Endothelial cell of umbilical vein (primary cell): Measurements from ENCODE around the gene GPR180. TPM values are rescaled to one million over a fixed set of nuclear protein-coding genes. Genes with fewer than 3 reads are reported as not detected.

Experiments used
- BruUV-seq: library from RNA; stranded (reverse); fragments of 400-500 nt; replicated peaks from 2 replicates; lab custom pipeline; 2021; lab: Mats Ljungman, UMichigan
- CTCF ChIA-PET: fragments of 300-600, 350-600 bp; sonication (Branson Sonifier 250); formaldehyde crosslinking; loops from one replicate; lab custom pipeline; 2021; ENCODE audit warnings: antibody characterized with exemption, inconsistent platforms; lab: Charles Lee
- POLR2A ChIA-PET: fragments of 300-600, 350-600 bp; sonication (Branson Sonifier 250); formaldehyde crosslinking; loops from one replicate; lab custom pipeline; 2021; ENCODE audit warnings: antibody characterized with exemption, inconsistent platforms; lab: Charles Lee
- DNase-seq: peaks from one replicate; pipeline ENCODE4 v3.0.0-alpha.2; 2011; ENCODE audit warnings: low read depth, low spot score
- FAIRE-seq: peaks from 2 replicates; lab custom pipeline; 2011; peaks lifted over from hg19 to GRCh38; lab: Jason Lieb, UNC
- H2AFZ ChIP-seq: 2 replicates; pipeline ENCODE4 v1.6.0; 2012; ENCODE audit warnings: low read depth, low read length, control low read depth, inconsistent platforms
- H3K27ac ChIP-seq: 2 replicates; pipeline ENCODE4 v1.5.1; 2011; ENCODE audit warnings: low read depth, mild to moderate bottlenecking, control low read depth, low read length, moderate library complexity; ENCODE audit not compliant: insufficient read depth
- H3K27me3 ChIP-seq, 2 experiments: 2 replicates each; pipeline versions ENCODE4 v1.6.0 to v1.6.1; 2011; ENCODE audit warnings: low read length in 2 of 2, mixed read lengths in 1 of 2; ENCODE audit not compliant: control insufficient read depth in 2 of 2, insufficient read depth in 2 of 2
- H3K36me3 ChIP-seq, 2 experiments: 2 replicates in 1 of 2; 3 replicates in 1 of 2; pipeline ENCODE4 v1.5.1; 2011; ENCODE audit warnings: low read length in 2 of 2, mild to moderate bottlenecking in 1 of 2, moderate library complexity in 1 of 2; ENCODE audit not compliant: control insufficient read depth in 2 of 2, insufficient read depth in 2 of 2; ENCODE audit errors: extremely low read depth in 1 of 2
- H3K4me1 ChIP-seq: 3 replicates; pipeline ENCODE4 v1.5.1; 2011; ENCODE audit warnings: mild to moderate bottlenecking, low read length; ENCODE audit not compliant: control insufficient read depth, insufficient read depth; ENCODE audit errors: extremely low read depth
- H3K4me2 ChIP-seq: 2 replicates; pipeline ENCODE4 v1.6.1; 2011; ENCODE audit warnings: low read length, control low read depth, mixed read lengths; ENCODE audit not compliant: insufficient read depth
- H3K4me3 ChIP-seq, 3 experiments: fragments of 200-600 bp in 1 of 3; sonication (generic), shearing (Covaris generic) in 1 of 3; replicated peaks in 1 of 3; 2 replicates each; pipeline ENCODE4 v1.5.1; 2011 to 2016; ENCODE audit warnings: control low read depth in 3 of 3, low read length in 3 of 3, mild to moderate bottlenecking in 2 of 3, inconsistent platforms in 1 of 3, low read depth in 1 of 3, moderate library complexity in 1 of 3; ENCODE audit not compliant: insufficient read depth in 1 of 3
- H3K79me2 ChIP-seq: 2 replicates; pipeline ENCODE4 v1.6.0; 2012; ENCODE audit warnings: low read length, inconsistent platforms; ENCODE audit not compliant: control insufficient read depth, insufficient read depth
- H3K9ac ChIP-seq: replicated peaks from 2 replicates; pipeline ENCODE3; 2011; ENCODE audit warnings: low read length, control low read depth; ENCODE audit not compliant: insufficient read depth; ENCODE audit errors: extremely low read depth
- H3K9me1 ChIP-seq: replicated peaks from 3 replicates; pipeline ENCODE4 v1.6.0; 2011; ENCODE audit warnings: mild to moderate bottlenecking, low read length; ENCODE audit not compliant: control insufficient read depth, insufficient read depth; ENCODE audit errors: extremely low read depth
- H3K9me3 ChIP-seq: replicated peaks from 2 replicates; pipeline ENCODE4 v1.5.1; 2012; ENCODE audit warnings: low read length, inconsistent platforms; ENCODE audit not compliant: control insufficient read depth, insufficient read depth
- H4K20me1 ChIP-seq: replicated peaks from 2 replicates; pipeline ENCODE3; 2011; ENCODE audit warnings: mild to moderate bottlenecking, low read length; ENCODE audit not compliant: control insufficient read depth, insufficient read depth; ENCODE audit errors: extremely low read depth
- FOS ChIP-seq: IDR thresholded peaks from 2 replicates; pipeline ENCODE4 v1.6.1; 2011; ENCODE audit warnings: mild to moderate bottlenecking, low read length, moderate library complexity, borderline replicate concordance; ENCODE audit not compliant: insufficient read depth
- GATA2 ChIP-seq: IDR thresholded peaks from 2 replicates; pipeline ENCODE4 v1.7.0; 2011; ENCODE audit warnings: low read depth, mild to moderate bottlenecking, moderate library complexity, mixed read lengths, low read length; ENCODE audit not compliant: insufficient read length, insufficient read depth
- JUN ChIP-seq: IDR thresholded peaks from 2 replicates; pipeline ENCODE4 v1.6.1; 2011; ENCODE audit warnings: borderline replicate concordance, low read depth; ENCODE audit not compliant: insufficient read length, insufficient read depth
- POLR2A ChIP-seq: IDR thresholded peaks from 2 replicates; pipeline ENCODE4 v1.6.1; 2012; ENCODE audit warnings: low read depth, mild to moderate bottlenecking, control low read depth, low read length
- POLR2AphosphoS5 ChIP-seq: IDR thresholded peaks from 2 replicates; pipeline ENCODE4 v1.6.1; 2012; ENCODE audit warnings: low read depth, mild to moderate bottlenecking, control low read depth, low read length, moderate library complexity; ENCODE audit not compliant: insufficient read depth
- dilution Hi-C: fragments of 300-500 bp; cut with MboI; formaldehyde crosslinking; loops from one replicate; pipeline ENCODE4 v1.15.0; 2019; ENCODE audit warnings: low sequenced_read_pairs; ENCODE audit not compliant: extremely low pct_ligation_motif_present
- intact Hi-C: fragments of 100-400 bp; cut with micrococcal nuclease; formaldehyde crosslinking; loops from one replicate; pipeline ENCODE4 v1.10.0; 2022
- polyA plus RNA-seq, 4 experiments: library from polyadenylated mRNA; depleted of rRNA in 3 of 4; stranded (reverse) in 3 of 4; unstranded in 1 of 4; fragments of >200 nt; gene quantifications; 2 replicates each; pipeline versions ENCODE4 v1.2.1 to v1.2.3, GENCODE V29; 2011 to 2012; ENCODE audit warnings: missing spikeins in 1 of 4
- total RNA-seq: library from RNA; stranded (reverse); gene quantifications from 2 replicates; pipeline ENCODE4 v1.2.3, GENCODE V29; 2021
- TF ChIP-seq, protein P1 (sequence below), 2 donors: IDR thresholded peaks; 1 replicate in 1 of 2; 2 replicates in 1 of 2; pipeline ENCODE4 v1.5.1; 2011; ENCODE audit warnings: low read length in 2 of 2, mild to moderate bottlenecking in 2 of 2, moderate library complexity in 2 of 2, control low read depth in 1 of 2, inconsistent platforms in 1 of 2, low read depth in 1 of 2; ENCODE audit not compliant: insufficient read depth in 1 of 2; ENCODE audit errors: extremely low read depth in 1 of 2
- TF ChIP-seq, protein P2 (sequence below): IDR thresholded peaks from 2 replicates; pipeline ENCODE4 v1.6.1; 2011; ENCODE audit not compliant: insufficient read depth, insufficient read length

GPR180 gene
- total and polyA plus RNA-seq, 2 donors (not counting 3 experiments of a cell fraction or from before 2014, with no cell fraction given), result 3.1 to 8.3 TPM

GRCh38 chr13:94662274-94662945 lies 60.8 kb downstream of the GPR180 start:
- Histone ChIP-seq H4K20me1 (no peaks in the 10 kb centered on the region), H3K4me2 (no peak overlapping the region), H3K36me3 (no peaks in the 10 kb centered on the region), H3K4me3 (no peak overlapping the region), H3K79me2 (no peaks in the 10 kb centered on the region), H3K9me1 (no peaks in the 10 kb centered on the region), H3K27me3 (peaks cover 0 to 3% of the 10 kb centered on the region in 2 experiments), H3K9me3 (no peaks in the 10 kb centered on the region), H3K4me1 (peaks cover 21% of the 10 kb centered on the region), H3K27ac (no peak overlapping the region), H3K9ac (no peak overlapping the region), H2AFZ (no peak overlapping the region)
- BruUV-seq, result no TSS peak
- ChIA-PET POLR2A (no interaction called here), CTCF (interaction anchor here (3.2 kb wide), 1 partner anchor 11 kb away, joined by 37 read pairs; no protein-coding TSS in a partner anchor)
- DNase-seq (no peak), FAIRE-seq (no peak)
- intact Hi-C loops, result no loop called here
- dilution Hi-C loops, result no loop called here
- TF ChIP-seq FOS (no peak), GATA2 (no peak), POLR2A (no peak), JUN (no peak), POLR2AphosphoS5 (no peak)
- TF ChIP-seq, protein P1, sequence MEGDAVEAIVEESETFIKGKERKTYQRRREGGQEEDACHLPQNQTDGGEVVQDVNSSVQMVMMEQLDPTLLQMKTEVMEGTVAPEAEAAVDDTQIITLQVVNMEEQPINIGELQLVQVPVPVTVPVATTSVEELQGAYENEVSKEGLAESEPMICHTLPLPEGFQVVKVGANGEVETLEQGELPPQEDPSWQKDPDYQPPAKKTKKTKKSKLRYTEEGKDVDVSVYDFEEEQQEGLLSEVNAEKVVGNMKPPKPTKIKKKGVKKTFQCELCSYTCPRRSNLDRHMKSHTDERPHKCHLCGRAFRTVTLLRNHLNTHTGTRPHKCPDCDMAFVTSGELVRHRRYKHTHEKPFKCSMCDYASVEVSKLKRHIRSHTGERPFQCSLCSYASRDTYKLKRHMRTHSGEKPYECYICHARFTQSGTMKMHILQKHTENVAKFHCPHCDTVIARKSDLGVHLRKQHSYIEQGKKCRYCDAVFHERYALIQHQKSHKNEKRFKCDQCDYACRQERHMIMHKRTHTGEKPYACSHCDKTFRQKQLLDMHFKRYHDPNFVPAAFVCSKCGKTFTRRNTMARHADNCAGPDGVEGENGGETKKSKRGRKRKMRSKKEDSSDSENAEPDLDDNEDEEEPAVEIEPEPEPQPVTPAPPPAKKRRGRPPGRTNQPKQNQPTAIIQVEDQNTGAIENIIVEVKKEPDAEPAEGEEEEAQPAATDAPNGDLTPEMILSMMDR (IDR thresholded peaks at IDR 0.05; ENCODE audit: extremely low read depth in 1 of 2, insufficient read depth in 1 of 2, low read depth in 1 of 2, low read length in 2 of 2), result no peak
- TF ChIP-seq, protein P2, sequence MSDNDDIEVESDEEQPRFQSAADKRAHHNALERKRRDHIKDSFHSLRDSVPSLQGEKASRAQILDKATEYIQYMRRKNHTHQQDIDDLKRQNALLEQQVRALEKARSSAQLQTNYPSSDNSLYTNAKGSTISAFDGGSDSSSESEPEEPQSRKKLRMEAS, result no peak
